ENCODE results near the gene CTPS1. TPM values are rescaled to one million over a fixed set of nuclear protein-coding genes. Genes with fewer than 3 reads are reported as not detected.

CTPS1 gene
- total and polyA plus RNA-seq, 2 of the 13 experiments (the other 11 are each of a cell fraction or from before 2014, with no cell fraction given), result 9.6 to 42.8 TPM

- no peak for FAIRE-seq
- TF ChIP-seq NFYB (CRISPR knock-in tag; IDR thresholded peaks at IDR 0.05) (no peak), ZSCAN25 (CRISPR knock-in tag; IDR thresholded peaks at IDR 0.05) (no peak), SMARCE1 (IDR thresholded peaks at IDR 0.05; ENCODE audit: borderline replicate concordance) (no peak), IRF2 (CRISPR knock-in tag; IDR thresholded peaks at IDR 0.05) (no peak), GLMP (CRISPR knock-in tag; IDR thresholded peaks at IDR 0.05; ENCODE audit: borderline replicate concordance) (no peak), POLR2AphosphoS2 (IDR thresholded peaks at IDR 0.05; ENCODE audit: low read depth, low read length) (0 out of 2 replicates have a peak, but pooled peaks have one; percentile 34), TFDP2 (CRISPR knock-in tag; IDR thresholded peaks at IDR 0.05) (no peak), AGO2 (optimal IDR thresholded peaks at IDR 0.05; ENCODE audit: low read depth, low read length) (peak; percentile 94), ZNF749 (CRISPR knock-in tag; IDR thresholded peaks at IDR 0.05; ENCODE audit: borderline replicate concordance) (no peak), ZNF326 (CRISPR knock-in tag; IDR thresholded peaks at IDR 0.05; ENCODE audit: borderline replicate concordance) (peak; percentile 36; the same call in 1 of the 2 replicates), BHLHE40 (IDR thresholded peaks at IDR 0.05; ENCODE audit: low read length) (no peak), SETDB1 (CRISPR knock-in tag; IDR thresholded peaks at IDR 0.05; ENCODE audit: borderline replicate concordance) (no peak), ZNF589 (CRISPR knock-in tag; conservative IDR thresholded peaks at IDR 0.05) (no peak), SRSF1 (optimal IDR thresholded peaks at IDR 0.05; ENCODE audit: low read depth, low read length) (no peak), NFAT5 (CRISPR knock-in tag; IDR thresholded peaks at IDR 0.05) (no peak), ATF7 (IDR thresholded peaks at IDR 0.05) (no peak), ATF7 (CRISPR knock-in tag; IDR thresholded peaks at IDR 0.05) (no peak)
These were observed 42.2 kb downstream of the CTPS1 start, which contains the start of gene SLFNL1 for GRCh38 chr1:41021526-41022308. Gene SLFNL1 (minus strand): TSS chr1:41021725. CDS start chr1:41020660, 1,065 bp downstream.

More at GRCh38 chr1:41021526-41022308, 42.2 kb downstream of the CTPS1 start, which contains the start of gene SLFNL1:
- no peak within 1 kb of the TSS for H3K27ac ChIP-seq (ENCODE audit: extremely low read length, insufficient read depth, low read length)
- H3K79me2 ChIP-seq (ENCODE audit: insufficient read depth, low read length), result no peaks in the 10 kb centered on the region
- peak within 1 kb of the TSS; percentile 5; the same call in 1 of the 2 replicates for H3K4me2 ChIP-seq (ENCODE audit: low read depth, low read length)
- H3K27me3 ChIP-seq (ENCODE audit: control insufficient read depth in 1 of 2, insufficient read depth in 2 of 2, low read length in 2 of 2), result no peaks in the 10 kb centered on the region
- peaks cover 0 to 8% of the 10 kb centered on the region in 2 experiments; a peak in 4 of 5 replicates for H3K36me3 ChIP-seq (replicated peaks in 1 of 2; ENCODE audit: control insufficient read depth in 1 of 2, insufficient read depth in 2 of 2, low read length in 2 of 2)
- CTCF ChIA-PET (ENCODE audit: low intra/inter-chr PET ratio, low total read pairs), result no interaction called here
- no peaks in the 10 kb centered on the region; the same call in 1 of the 2 replicates for H4K20me1 ChIP-seq (ENCODE audit: insufficient read depth, low read length)
- 64% methylated on average over 8 of the region's 12 CpGs for WGBS (ENCODE audit: low lambda C conversion rate)
- no peak within 1 kb of the TSS for H3K4me3 ChIP-seq (replicated peaks in 1 of 3; ENCODE audit: insufficient read depth in 1 of 3, low read depth in 2 of 3, low read length in 3 of 3)
- DNase-seq (ENCODE audit: low spot score) (no peak), ATAC-seq (peak; percentile 15)
- H3K4me1 ChIP-seq (ENCODE audit: insufficient read depth, low read length), result peaks cover 15% of the 10 kb centered on the region
- in situ Hi-C loops (cut with HindIII; ENCODE audit: extremely low pct_ligation_motif_present, low pct_unique_long_range_greater_than_20kb) (no loop called here), intact Hi-C loops (cut with micrococcal nuclease; ENCODE audit: unreplicated experiment) (no loop called here)
- H3K9ac ChIP-seq (ENCODE audit: insufficient read depth, low read depth, low read length), result no peak within 1 kb of the TSS; the same call in 1 of the 2 replicates
- POLR2A ChIA-PET, result interaction anchor here (1.3 to 1.7 kb wide), 3 partner anchors 10 to 42 kb away, joined by 3 to 5 read pairs (median 3); partner anchors contain the start of gene CTPS1
- H2AFZ ChIP-seq (ENCODE audit: low read length), result no peak within 1 kb of the TSS
- no peaks in the 10 kb centered on the region for H3K9me3 ChIP-seq (ENCODE audit: low read length)
- BruUV-seq (replicated peaks), result no TSS peak
